Endothelial cell of umbilical vein (primary cell): ENCODE data around the gene GSTM3. TPM values are rescaled to one million over a fixed set of nuclear protein-coding genes. Genes with fewer than 3 reads are reported as not detected.

Experiments used
- BruUV-seq: library from RNA; stranded (reverse); fragments of 400-500 nt; replicated peaks from 2 replicates; lab custom pipeline; 2021; lab: Mats Ljungman, UMichigan
- CTCF ChIA-PET: fragments of 300-600, 350-600 bp; sonication (Branson Sonifier 250); formaldehyde crosslinking; loops from one replicate; lab custom pipeline; 2021; ENCODE audit warnings: antibody characterized with exemption, inconsistent platforms; lab: Charles Lee
- POLR2A ChIA-PET: fragments of 300-600, 350-600 bp; sonication (Branson Sonifier 250); formaldehyde crosslinking; loops from one replicate; lab custom pipeline; 2021; ENCODE audit warnings: antibody characterized with exemption, inconsistent platforms; lab: Charles Lee
- DNase-seq: peaks from one replicate; pipeline ENCODE4 v3.0.0-alpha.2; 2011; ENCODE audit warnings: low read depth, low spot score
- FAIRE-seq: peaks from 2 replicates; lab custom pipeline; 2011; peaks lifted over from hg19 to GRCh38; lab: Jason Lieb, UNC
- H2AFZ ChIP-seq: 2 replicates; pipeline ENCODE4 v1.6.0; 2012; ENCODE audit warnings: low read depth, low read length, control low read depth, inconsistent platforms
- H3K27ac ChIP-seq: 2 replicates; pipeline ENCODE4 v1.5.1; 2011; ENCODE audit warnings: low read depth, mild to moderate bottlenecking, control low read depth, low read length, moderate library complexity; ENCODE audit not compliant: insufficient read depth
- H3K27me3 ChIP-seq, 2 experiments: 2 replicates each; pipeline versions ENCODE4 v1.6.0 to v1.6.1; 2011; ENCODE audit warnings: low read length in 2 of 2, mixed read lengths in 1 of 2; ENCODE audit not compliant: control insufficient read depth in 2 of 2, insufficient read depth in 2 of 2
- H3K36me3 ChIP-seq, 2 experiments: 2 replicates in 1 of 2; 3 replicates in 1 of 2; pipeline ENCODE4 v1.5.1; 2011; ENCODE audit warnings: low read length in 2 of 2, mild to moderate bottlenecking in 1 of 2, moderate library complexity in 1 of 2; ENCODE audit not compliant: control insufficient read depth in 2 of 2, insufficient read depth in 2 of 2; ENCODE audit errors: extremely low read depth in 1 of 2
- H3K4me1 ChIP-seq: 3 replicates; pipeline ENCODE4 v1.5.1; 2011; ENCODE audit warnings: mild to moderate bottlenecking, low read length; ENCODE audit not compliant: control insufficient read depth, insufficient read depth; ENCODE audit errors: extremely low read depth
- H3K4me2 ChIP-seq: 2 replicates; pipeline ENCODE4 v1.6.1; 2011; ENCODE audit warnings: low read length, control low read depth, mixed read lengths; ENCODE audit not compliant: insufficient read depth
- H3K4me3 ChIP-seq, 3 experiments: fragments of 200-600 bp in 1 of 3; sonication (generic), shearing (Covaris generic) in 1 of 3; replicated peaks in 1 of 3; 2 replicates each; pipeline ENCODE4 v1.5.1; 2011 to 2016; ENCODE audit warnings: control low read depth in 3 of 3, low read length in 3 of 3, mild to moderate bottlenecking in 2 of 3, inconsistent platforms in 1 of 3, low read depth in 1 of 3, moderate library complexity in 1 of 3; ENCODE audit not compliant: insufficient read depth in 1 of 3
- H3K79me2 ChIP-seq: 2 replicates; pipeline ENCODE4 v1.6.0; 2012; ENCODE audit warnings: low read length, inconsistent platforms; ENCODE audit not compliant: control insufficient read depth, insufficient read depth
- H3K9ac ChIP-seq: replicated peaks from 2 replicates; pipeline ENCODE3; 2011; ENCODE audit warnings: low read length, control low read depth; ENCODE audit not compliant: insufficient read depth; ENCODE audit errors: extremely low read depth
- H3K9me1 ChIP-seq: replicated peaks from 3 replicates; pipeline ENCODE4 v1.6.0; 2011; ENCODE audit warnings: mild to moderate bottlenecking, low read length; ENCODE audit not compliant: control insufficient read depth, insufficient read depth; ENCODE audit errors: extremely low read depth
- H3K9me3 ChIP-seq: replicated peaks from 2 replicates; pipeline ENCODE4 v1.5.1; 2012; ENCODE audit warnings: low read length, inconsistent platforms; ENCODE audit not compliant: control insufficient read depth, insufficient read depth
- H4K20me1 ChIP-seq: replicated peaks from 2 replicates; pipeline ENCODE3; 2011; ENCODE audit warnings: mild to moderate bottlenecking, low read length; ENCODE audit not compliant: control insufficient read depth, insufficient read depth; ENCODE audit errors: extremely low read depth
- CTCF ChIP-seq, 2 donors: IDR thresholded peaks; 1 replicate in 1 of 2; 2 replicates in 1 of 2; pipeline ENCODE4 v1.5.1; 2011; ENCODE audit warnings: low read length in 2 of 2, mild to moderate bottlenecking in 2 of 2, moderate library complexity in 2 of 2, control low read depth in 1 of 2, inconsistent platforms in 1 of 2, low read depth in 1 of 2; ENCODE audit not compliant: insufficient read depth in 1 of 2; ENCODE audit errors: extremely low read depth in 1 of 2
- EZH2 ChIP-seq: IDR thresholded peaks from 2 replicates; pipeline ENCODE4 v1.6.1; 2012; ENCODE audit warnings: borderline replicate concordance, low read depth, mild to moderate bottlenecking, moderate library complexity, low read length, inconsistent platforms; ENCODE audit not compliant: severe bottlenecking
- FOS ChIP-seq: IDR thresholded peaks from 2 replicates; pipeline ENCODE4 v1.6.1; 2011; ENCODE audit warnings: mild to moderate bottlenecking, low read length, moderate library complexity, borderline replicate concordance; ENCODE audit not compliant: insufficient read depth
- GATA2 ChIP-seq: IDR thresholded peaks from 2 replicates; pipeline ENCODE4 v1.7.0; 2011; ENCODE audit warnings: low read depth, mild to moderate bottlenecking, moderate library complexity, mixed read lengths, low read length; ENCODE audit not compliant: insufficient read length, insufficient read depth
- JUN ChIP-seq: IDR thresholded peaks from 2 replicates; pipeline ENCODE4 v1.6.1; 2011; ENCODE audit warnings: borderline replicate concordance, low read depth; ENCODE audit not compliant: insufficient read length, insufficient read depth
- MYC ChIP-seq: IDR thresholded peaks from one replicate; pipeline ENCODE4 v1.6.1; 2011; ENCODE audit warnings: mild to moderate bottlenecking, low read depth, low read length
- POLR2A ChIP-seq: IDR thresholded peaks from 2 replicates; pipeline ENCODE4 v1.6.1; 2012; ENCODE audit warnings: low read depth, mild to moderate bottlenecking, control low read depth, low read length
- POLR2AphosphoS5 ChIP-seq: IDR thresholded peaks from 2 replicates; pipeline ENCODE4 v1.6.1; 2012; ENCODE audit warnings: low read depth, mild to moderate bottlenecking, control low read depth, low read length, moderate library complexity; ENCODE audit not compliant: insufficient read depth
- dilution Hi-C: fragments of 300-500 bp; cut with MboI; formaldehyde crosslinking; loops from one replicate; pipeline ENCODE4 v1.15.0; 2019; ENCODE audit warnings: low sequenced_read_pairs; ENCODE audit not compliant: extremely low pct_ligation_motif_present
- intact Hi-C: fragments of 100-400 bp; cut with micrococcal nuclease; formaldehyde crosslinking; loops from one replicate; pipeline ENCODE4 v1.10.0; 2022
- polyA plus RNA-seq, 4 experiments: library from polyadenylated mRNA; depleted of rRNA in 3 of 4; stranded (reverse) in 3 of 4; unstranded in 1 of 4; fragments of >200 nt; gene quantifications; 2 replicates each; pipeline versions ENCODE4 v1.2.1 to v1.2.3, GENCODE V29; 2011 to 2012; ENCODE audit warnings: missing spikeins in 1 of 4
- total RNA-seq: library from RNA; stranded (reverse); gene quantifications from 2 replicates; pipeline ENCODE4 v1.2.3, GENCODE V29; 2021
- TF ChIP-seq, protein P1 (sequence below): IDR thresholded peaks from 2 replicates; pipeline ENCODE4 v1.6.1; 2011; ENCODE audit not compliant: insufficient read depth, insufficient read length

GSTM3 gene
- total and polyA plus RNA-seq, 2 donors (not counting 3 experiments of a cell fraction or from before 2014, with no cell fraction given): 27.9 to 52.0 TPM

DNA sequence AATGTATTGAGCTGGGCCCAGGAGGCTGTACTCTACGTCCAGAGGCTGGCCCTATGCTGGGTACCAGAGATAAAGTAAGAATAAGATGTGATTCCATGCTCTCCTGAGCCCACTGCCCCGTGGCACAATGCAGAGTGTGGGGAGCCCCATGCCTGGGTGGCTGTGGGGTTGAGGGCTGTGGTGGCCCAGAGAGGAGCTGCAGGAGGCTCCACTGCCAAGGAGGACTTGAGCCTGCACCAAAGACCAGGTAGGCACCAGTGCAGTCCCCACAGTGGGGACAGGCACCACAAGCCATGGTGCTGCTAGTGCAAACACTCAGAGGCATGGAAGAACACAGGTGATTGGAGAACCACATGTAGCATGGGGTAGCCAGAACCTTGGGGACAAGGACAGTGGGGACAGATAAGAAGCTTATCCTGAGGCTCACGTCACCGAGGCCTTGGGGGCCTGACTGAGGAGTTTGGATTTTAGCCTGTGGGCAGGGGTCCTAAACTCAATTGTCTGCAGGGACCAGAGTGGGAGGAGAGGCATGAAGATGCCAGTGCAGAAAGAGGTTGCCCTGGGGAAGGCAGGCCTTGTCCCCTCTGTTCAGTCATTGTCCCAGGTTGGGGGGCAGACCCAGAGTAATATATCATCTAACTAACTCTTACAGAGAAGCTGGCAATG, 44.7 kb upstream of the GSTM3 start:
- Histone ChIP-seq H3K27me3 (no peaks in the 10 kb centered on the region), H3K4me2 (no peak overlapping the region), H3K4me3 (no peak overlapping the region), H3K36me3 (no peaks in the 10 kb centered on the region), H3K4me1 (peaks cover 19% of the 10 kb centered on the region), H3K79me2 (no peaks in the 10 kb centered on the region), H3K9ac (no peak overlapping the region), H4K20me1 (no peaks in the 10 kb centered on the region), H2AFZ (no peak overlapping the region), H3K27ac (no peak overlapping the region), H3K9me3 (no peaks in the 10 kb centered on the region), H3K9me1 (no peaks in the 10 kb centered on the region)
- CTCF ChIA-PET: interaction anchor here (0.6 to 17.2 kb wide), 6 partner anchors 9 to 196 kb away, joined by 3 to 807 read pairs (median 4); partner anchors contain the start of gene AHCYL1
- POLR2A ChIA-PET: no interaction called here
- FAIRE-seq (no peak), DNase-seq (no peak)
- TF ChIP-seq EZH2: no peak
- TF ChIP-seq FOS: no peak
- intact Hi-C loops: no loop called here
- dilution Hi-C loops: loop anchor here (25.0 kb wide), 1 partner anchor 227 kb away; no protein-coding TSS in a partner anchor
- no TSS peak for BruUV-seq

DNA sequence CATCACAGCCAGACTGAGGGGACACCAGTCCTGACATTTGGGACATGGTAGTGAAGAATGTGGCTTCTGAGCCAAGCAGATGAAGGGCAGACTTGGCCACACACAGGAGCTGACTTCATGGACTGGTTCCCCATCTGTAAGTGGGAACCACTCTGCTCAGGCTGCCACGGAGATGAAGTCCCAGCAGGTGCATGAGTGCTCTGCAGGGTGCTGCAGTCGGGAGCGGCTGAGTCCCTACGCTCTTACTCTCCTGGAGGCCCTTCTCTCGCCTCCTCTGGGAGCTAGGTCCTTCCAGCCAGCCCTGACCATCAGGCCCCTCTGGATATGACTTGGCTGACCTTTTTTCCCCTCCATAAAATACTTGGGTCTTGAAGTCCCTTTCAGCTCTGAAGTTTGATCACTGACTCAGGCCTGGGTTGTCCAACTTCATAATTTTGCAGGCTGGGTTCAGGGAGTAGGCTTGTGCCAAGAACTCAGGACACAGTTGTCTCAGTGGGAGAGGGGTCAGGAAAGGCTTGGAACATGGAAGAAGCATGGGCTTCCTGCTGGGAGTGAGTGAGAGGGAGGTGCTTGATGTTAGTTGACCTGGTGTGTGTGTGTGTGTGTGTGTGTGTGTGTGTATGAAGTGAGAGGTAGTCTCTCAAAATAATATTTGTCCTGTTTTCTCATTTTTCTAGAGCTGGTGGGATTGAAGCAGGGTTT, 43.9 kb upstream of the GSTM3 start:
- H3K9me1 ChIP-seq: no peaks in the 10 kb centered on the region
- no peak overlapping the region for H3K9ac ChIP-seq
- H3K9me3 ChIP-seq: no peaks in the 10 kb centered on the region
- no peak overlapping the region for H3K4me3 ChIP-seq
- H2AFZ ChIP-seq: no peak overlapping the region
- POLR2A ChIA-PET: interaction anchor here (0.7 kb wide), 1 partner anchor 782 kb away, joined by 3 read pairs; no protein-coding TSS in a partner anchor
- dilution Hi-C loops: loop anchor here (25.0 kb wide), 1 partner anchor 228 kb away; no protein-coding TSS in a partner anchor
- H3K4me2 ChIP-seq: no peak overlapping the region
- BruUV-seq: no TSS peak
- CTCF ChIA-PET: interaction anchor here (0.6 to 17.2 kb wide), 5 partner anchors 8 to 197 kb away, joined by 3 to 807 read pairs (median 4); partner anchors contain the start of gene AHCYL1
- no peak for DNase-seq
- H3K36me3 ChIP-seq: no peaks in the 10 kb centered on the region
- TF ChIP-seq, protein P1, sequence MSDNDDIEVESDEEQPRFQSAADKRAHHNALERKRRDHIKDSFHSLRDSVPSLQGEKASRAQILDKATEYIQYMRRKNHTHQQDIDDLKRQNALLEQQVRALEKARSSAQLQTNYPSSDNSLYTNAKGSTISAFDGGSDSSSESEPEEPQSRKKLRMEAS: no peak
- no peak for TF ChIP-seq POLR2AphosphoS5
- TF ChIP-seq EZH2: no peak
- TF ChIP-seq FOS: no peak
- no peak for TF ChIP-seq MYC
- no peak for TF ChIP-seq CTCF (IDR thresholded peaks at IDR 0.05; ENCODE audit: extremely low read depth in 1 of 2, insufficient read depth in 1 of 2, low read depth in 1 of 2, low read length in 2 of 2)
- no peak for TF ChIP-seq GATA2
- TF ChIP-seq JUN: no peak
- no peak for TF ChIP-seq POLR2A
- H3K27me3 ChIP-seq: no peaks in the 10 kb centered on the region
- intact Hi-C loops: no loop called here
- peaks cover 13% of the 10 kb centered on the region for H3K4me1 ChIP-seq
- no peaks in the 10 kb centered on the region for H3K79me2 ChIP-seq
- H3K27ac ChIP-seq: no peak overlapping the region
- no peaks in the 10 kb centered on the region for H4K20me1 ChIP-seq
- no peak for FAIRE-seq
